SK-N-SH (cell line): ENCODE results near the gene GULP1. TPM values are rescaled to one million over a fixed set of nuclear protein-coding genes. Genes with fewer than 3 reads are reported as not detected.

Experiments
- CTCF ChIA-PET: fragments of 300-600, 350-600 bp; formaldehyde crosslinking; extraction: SDS; loops from one replicate; lab custom pipeline; 2021; lab: Yijun Ruan, JAX
- POLR2A ChIA-PET: fragments of 350-600 bp; sonication (Branson Sonifier 250); formaldehyde crosslinking; extraction: SDS; loops from one replicate; lab custom pipeline; 2020; ENCODE audit warnings: antibody characterized with exemption, inconsistent platforms; lab: Yijun Ruan, JAX
- DNase-seq: peaks from one replicate; pipeline ENCODE4 v3.0.0; 2012
- H2AFZ ChIP-seq: fragments of 200-600 bp; sonication (generic); 2 replicates; pipeline ENCODE4 v1.8.1; 2016; ENCODE audit warnings: antibody characterized with exemption, mild to moderate bottlenecking, low read depth
- H3F3A ChIP-seq: fragments of 200-600 bp; sonication (generic); replicated peaks from 2 replicates; pipeline ENCODE3; 2016; ENCODE audit warnings: antibody characterized with exemption, mild to moderate bottlenecking; ENCODE audit not compliant: insufficient read depth
- H3K27ac ChIP-seq, 2 experiments: fragments of 200-500 bp in 1 of 2; fragments of 200-600 bp in 1 of 2; sonication (Bioruptor generic) in 1 of 2; sonication (generic), shearing (Covaris generic) in 1 of 2; 2 replicates each; pipeline versions ENCODE4 v1.5.1 to v1.6.1; 2014 to 2016; ENCODE audit warnings: low read depth in 2 of 2, inconsistent platforms in 1 of 2, low read length in 1 of 2, mild to moderate bottlenecking in 1 of 2, mixed read lengths in 1 of 2
- H3K27me3 ChIP-seq: fragments of 200-600 bp; sonication (generic), shearing (Covaris generic); 2 replicates; pipeline ENCODE4 v1.6.1; 2016; ENCODE audit warnings: mixed run types; ENCODE audit not compliant: insufficient read depth
- H3K36me3 ChIP-seq, 2 experiments: fragments of 200-500 bp in 1 of 2; fragments of 200-600 bp in 1 of 2; sonication (Bioruptor generic) in 1 of 2; sonication (generic) in 1 of 2; replicated peaks in 1 of 2; 2 replicates each; pipeline versions ENCODE3 to v1.5.1; 2014 to 2016; ENCODE audit warnings: low read length in 1 of 2, mild to moderate bottlenecking in 1 of 2; ENCODE audit not compliant: insufficient read depth in 2 of 2, control insufficient read depth in 1 of 2
- H3K4me1 ChIP-seq, 2 experiments: fragments of 200-500 bp in 1 of 2; fragments of 200-600 bp in 1 of 2; sonication (Bioruptor generic) in 1 of 2; sonication (generic), shearing (Covaris generic) in 1 of 2; 2 replicates each; pipeline versions ENCODE4 v1.5.1 to v1.6.1; 2014 to 2016; ENCODE audit warnings: low read depth in 1 of 2, low read length in 1 of 2, mixed run types in 1 of 2; ENCODE audit not compliant: insufficient read depth in 2 of 2, control insufficient read depth in 1 of 2
- H3K4me2 ChIP-seq: fragments of 200-600 bp; sonication (generic), shearing (Covaris generic); 2 replicates; pipeline ENCODE4 v1.6.1; 2017; ENCODE audit warnings: mixed run types
- H3K4me3 ChIP-seq, 2 experiments: fragments of 200-500 bp in 1 of 2; fragments of 200-600 bp in 1 of 2; sonication (Bioruptor generic) in 1 of 2; sonication (generic), shearing (Covaris generic) in 1 of 2; 2 replicates each; pipeline versions ENCODE4 v1.5.1 to v1.8.1; 2014 to 2016; ENCODE audit warnings: low read depth in 2 of 2, inconsistent platforms in 1 of 2, low read length in 1 of 2, mild to moderate bottlenecking in 1 of 2, mixed read lengths in 1 of 2, moderate library complexity in 1 of 2
- H3K79me2 ChIP-seq: fragments of 200-600 bp; sonication (generic); 2 replicates; pipeline ENCODE4 v1.8.1; 2017; ENCODE audit warnings: mild to moderate bottlenecking; ENCODE audit not compliant: insufficient read depth
- H3K9ac ChIP-seq: fragments of 200-600 bp; sonication (generic); 2 replicates; pipeline ENCODE4 v1.6.1; 2017; ENCODE audit warnings: mixed run types
- H3K9me2 ChIP-seq: fragments of 200-600 bp; sonication (generic); 2 replicates; pipeline ENCODE4 v1.6.1; 2017; ENCODE audit warnings: mixed run types
- H3K9me3 ChIP-seq: fragments of 200-600 bp; sonication (generic); 2 replicates; pipeline ENCODE4 v1.6.1; 2017; ENCODE audit warnings: mixed run types, mild to moderate bottlenecking, moderate library complexity
- H4K20me1 ChIP-seq: fragments of 200-600 bp; sonication (generic); 2 replicates; pipeline ENCODE4 v1.6.1; 2017; ENCODE audit warnings: mild to moderate bottlenecking, mixed run types; ENCODE audit not compliant: insufficient read depth
- CHD2 ChIP-seq: fragments of 150-350 bp; IDR thresholded peaks from 2 replicates; pipeline ENCODE4 v1.6.1; 2018; ENCODE audit warnings: low read length; ENCODE audit not compliant: partially characterized antibody
- CTCF ChIP-seq: fragments of 200-600 bp; sonication (generic); IDR thresholded peaks from 2 replicates; pipeline ENCODE4 v1.6.1; 2017; ENCODE audit warnings: antibody characterized with exemption, mild to moderate bottlenecking, moderate library complexity
- ELF1 ChIP-seq: IDR thresholded peaks from 2 replicates; pipeline ENCODE4 v1.4.0; 2012
- EZH2phosphoT487 ChIP-seq: fragments of 200-600 bp; sonication (generic); IDR thresholded peaks from 2 replicates; pipeline ENCODE4 v1.6.1; 2017; ENCODE audit warnings: low read depth, mixed run types, mild to moderate bottlenecking, antibody characterized with exemption, moderate library complexity, borderline replicate concordance
- FOXM1 ChIP-seq: IDR thresholded peaks from 2 replicates; pipeline ENCODE4 v1.4.0; 2012; ENCODE audit warnings: low read depth, mild to moderate bottlenecking
- GABPA ChIP-seq: IDR thresholded peaks from 2 replicates; pipeline ENCODE4 v1.4.0; 2012; ENCODE audit warnings: low read depth, mild to moderate bottlenecking
- GATA2 ChIP-seq: sonication (generic); formaldehyde crosslinking; IDR thresholded peaks from 2 replicates; pipeline ENCODE4 v1.5.0; 2020; ENCODE audit warnings: mild to moderate bottlenecking, missing genetic modification reagents
- MEF2A ChIP-seq: IDR thresholded peaks from 2 replicates; pipeline ENCODE4 v1.4.0; 2012; ENCODE audit warnings: low read depth, borderline replicate concordance
- MXI1 ChIP-seq: IDR thresholded peaks from 2 replicates; pipeline ENCODE4 v1.6.1; 2012; ENCODE audit warnings: mild to moderate bottlenecking, low read depth, low read length, improper control_type of control experiment
- NFIC ChIP-seq: IDR thresholded peaks from 2 replicates; pipeline ENCODE4 v1.4.0; 2012; ENCODE audit warnings: borderline replicate concordance
- NRF1 ChIP-seq: IDR thresholded peaks from 2 replicates; pipeline ENCODE4 v1.6.1; 2012; ENCODE audit warnings: low read depth, mild to moderate bottlenecking, low read length
- POLR2AphosphoS5 ChIP-seq: IDR thresholded peaks from 2 replicates; pipeline ENCODE4 v1.6.1; 2012; ENCODE audit warnings: low read depth, low read length
- RAD21 ChIP-seq: IDR thresholded peaks from 2 replicates; pipeline ENCODE4 v1.6.1; 2012; ENCODE audit warnings: mild to moderate bottlenecking, low read length
- RCOR1 ChIP-seq: fragments of 150-350 bp; IDR thresholded peaks from 2 replicates; pipeline ENCODE4 v1.6.1; 2017; ENCODE audit warnings: antibody characterized with exemption, low read length
- REST ChIP-seq: IDR thresholded peaks from 2 replicates; pipeline ENCODE4 v1.6.1; 2012; ENCODE audit warnings: mild to moderate bottlenecking, low read depth, low read length, moderate library complexity
- RFX5 ChIP-seq: IDR thresholded peaks from 2 replicates; pipeline ENCODE4 v1.6.1; 2012; ENCODE audit warnings: mild to moderate bottlenecking, improper control_type of control experiment, low read length
- RXRA ChIP-seq: IDR thresholded peaks from 2 replicates; pipeline ENCODE4 v1.4.0; 2012; ENCODE audit warnings: low read depth, mild to moderate bottlenecking, borderline replicate concordance
- TEAD4 ChIP-seq: IDR thresholded peaks from 2 replicates; pipeline ENCODE4 v1.4.0; 2012; ENCODE audit warnings: mild to moderate bottlenecking, borderline replicate concordance; ENCODE audit not compliant: insufficient read depth
- USF1 ChIP-seq: IDR thresholded peaks from 2 replicates; pipeline ENCODE4 v1.4.0; 2012; ENCODE audit warnings: low read depth, borderline replicate concordance
- YY1 ChIP-seq: IDR thresholded peaks from 2 replicates; pipeline ENCODE4 v1.4.0; 2012; ENCODE audit warnings: low read depth, mild to moderate bottlenecking
- WGBS: methylation state at CpG from one replicate; pipeline ENCODE4 v1.1.6; 2017; ENCODE audit warnings: low lambda C conversion rate; 5-methylcytosine and 5-hydroxymethylcytosine counted together
- polyA plus RNA-seq, 3 experiments: library from polyadenylated mRNA; depleted of rRNA; stranded (reverse); fragments of >200 nt; gene quantifications; 2 replicates each; pipeline ENCODE4 v1.2.3, GENCODE V29; 2012
- TF ChIP-seq, protein P1 (sequence below): fragments of 150-350 bp; IDR thresholded peaks from 2 replicates; pipeline ENCODE4 v1.6.1; 2016; ENCODE audit warnings: mild to moderate bottlenecking, low read depth, low read length
- TF ChIP-seq, protein P2 (sequence below): IDR thresholded peaks from 2 replicates; pipeline ENCODE4 v1.4.0; 2012; ENCODE audit warnings: low read depth, borderline replicate concordance
- TF ChIP-seq, protein P3 (sequence below): fragments of 150-350 bp; IDR thresholded peaks from 2 replicates; pipeline ENCODE4 v1.6.1; 2017; ENCODE audit warnings: antibody characterized with exemption, low read length, low read depth, borderline replicate concordance

Gene GULP1
- polyA plus RNA-seq, 1 of the 3 experiments (the other 2 are of a cell fraction) = 33.8 TPM

GRCh38 chr2:188475945-188476344 is 184.3 kb downstream of the GULP1 start:
- Histone ChIP-seq H3F3A (peaks cover 15% of the 10 kb centered on the region), H3K9me3 (0 out of 2 replicates have a peak, but pooled peaks cover 1% of the 10 kb centered on the region), H3K27me3 (no peaks in the 10 kb centered on the region), H3K4me1 (peaks cover 0 to 11% of the 10 kb centered on the region in 2 experiments; a peak in 2 of 4 replicates), H2AFZ (no peak overlapping the region), H3K9ac (peak overlapping the region; percentile 24; the same call in 1 of the 2 replicates), H3K36me3 (peaks cover 4 to 19% of the 10 kb centered on the region in 2 experiments), H3K27ac (peak overlapping the region; percentile 64 to 94), H3K4me2 (peak overlapping the region; percentile 66), H3K4me3 (no peak overlapping the region), H3K9me2 (no peaks in the 10 kb centered on the region), H3K79me2 (peaks cover 39% of the 10 kb centered on the region), H4K20me1 (no peaks in the 10 kb centered on the region)
- POLR2A ChIA-PET = interaction anchor here (0.7 kb wide), 1 partner anchor 32 kb away, joined by 3 read pairs; no protein-coding TSS in a partner anchor
- peak; percentile 17 for DNase-seq
- 1% methylated on average over 4 of the region's 4 CpGs for WGBS
- CTCF ChIA-PET = interaction anchor here (1.6 kb wide), 1 partner anchor 894 kb away, joined by 4 read pairs; no protein-coding TSS in a partner anchor
- no peak for TF ChIP-seq EZH2phosphoT487
- no peak for TF ChIP-seq YY1
- TF ChIP-seq POLR2AphosphoS5 = peak; percentile 91
- TF ChIP-seq, protein P1, sequence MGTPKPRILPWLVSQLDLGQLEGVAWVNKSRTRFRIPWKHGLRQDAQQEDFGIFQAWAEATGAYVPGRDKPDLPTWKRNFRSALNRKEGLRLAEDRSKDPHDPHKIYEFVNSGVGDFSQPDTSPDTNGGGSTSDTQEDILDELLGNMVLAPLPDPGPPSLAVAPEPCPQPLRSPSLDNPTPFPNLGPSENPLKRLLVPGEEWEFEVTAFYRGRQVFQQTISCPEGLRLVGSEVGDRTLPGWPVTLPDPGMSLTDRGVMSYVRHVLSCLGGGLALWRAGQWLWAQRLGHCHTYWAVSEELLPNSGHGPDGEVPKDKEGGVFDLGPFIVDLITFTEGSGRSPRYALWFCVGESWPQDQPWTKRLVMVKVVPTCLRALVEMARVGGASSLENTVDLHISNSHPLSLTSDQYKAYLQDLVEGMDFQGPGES = no peak
- TF ChIP-seq, protein P2, sequence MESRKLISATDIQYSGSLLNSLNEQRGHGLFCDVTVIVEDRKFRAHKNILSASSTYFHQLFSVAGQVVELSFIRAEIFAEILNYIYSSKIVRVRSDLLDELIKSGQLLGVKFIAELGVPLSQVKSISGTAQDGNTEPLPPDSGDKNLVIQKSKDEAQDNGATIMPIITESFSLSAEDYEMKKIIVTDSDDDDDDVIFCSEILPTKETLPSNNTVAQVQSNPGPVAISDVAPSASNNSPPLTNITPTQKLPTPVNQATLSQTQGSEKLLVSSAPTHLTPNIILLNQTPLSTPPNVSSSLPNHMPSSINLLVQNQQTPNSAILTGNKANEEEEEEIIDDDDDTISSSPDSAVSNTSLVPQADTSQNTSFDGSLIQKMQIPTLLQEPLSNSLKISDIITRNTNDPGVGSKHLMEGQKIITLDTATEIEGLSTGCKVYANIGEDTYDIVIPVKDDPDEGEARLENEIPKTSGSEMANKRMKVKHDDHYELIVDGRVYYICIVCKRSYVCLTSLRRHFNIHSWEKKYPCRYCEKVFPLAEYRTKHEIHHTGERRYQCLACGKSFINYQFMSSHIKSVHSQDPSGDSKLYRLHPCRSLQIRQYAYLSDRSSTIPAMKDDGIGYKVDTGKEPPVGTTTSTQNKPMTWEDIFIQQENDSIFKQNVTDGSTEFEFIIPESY = peak; percentile 66; the same call in 1 of the 2 replicates
- no peak for TF ChIP-seq NRF1
- TF ChIP-seq NFIC = peak; percentile 66; the same call in 1 of the 2 replicates
- 0 out of 2 replicates have a peak, but pooled peaks have one; percentile 31 for TF ChIP-seq GABPA
- no peak for TF ChIP-seq REST
- no peak for TF ChIP-seq USF1
- TF ChIP-seq ELF1 = peak; percentile 59; the same call in 1 of the 2 replicates
- 0 out of 2 replicates have a peak, but pooled peaks have one; percentile 44 for TF ChIP-seq MEF2A
- TF ChIP-seq, protein P3, sequence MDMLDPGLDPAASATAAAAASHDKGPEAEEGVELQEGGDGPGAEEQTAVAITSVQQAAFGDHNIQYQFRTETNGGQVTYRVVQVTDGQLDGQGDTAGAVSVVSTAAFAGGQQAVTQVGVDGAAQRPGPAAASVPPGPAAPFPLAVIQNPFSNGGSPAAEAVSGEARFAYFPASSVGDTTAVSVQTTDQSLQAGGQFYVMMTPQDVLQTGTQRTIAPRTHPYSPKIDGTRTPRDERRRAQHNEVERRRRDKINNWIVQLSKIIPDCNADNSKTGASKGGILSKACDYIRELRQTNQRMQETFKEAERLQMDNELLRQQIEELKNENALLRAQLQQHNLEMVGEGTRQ = no peak
- TF ChIP-seq RXRA = peak; percentile 43; the same call in 1 of the 2 replicates
- TF ChIP-seq TEAD4 = peak; percentile 91
- no peak for TF ChIP-seq RFX5
- TF ChIP-seq MXI1 = no peak
- peak; percentile 76 for TF ChIP-seq FOXM1
- TF ChIP-seq RCOR1 = peak; percentile 88
- TF ChIP-seq RAD21 = peak; percentile 30; the same call in 1 of the 2 replicates
- peak; percentile 42 for TF ChIP-seq CHD2
- TF ChIP-seq CTCF = no peak
- peak; percentile 67 for TF ChIP-seq GATA2
